Uterus (tissue), 4 donors: Measurements from ENCODE around the gene RSAD1. TPM values are rescaled to one million over a fixed set of nuclear protein-coding genes. Genes with fewer than 3 reads are reported as not detected.

Experiments
- DNase-seq, 2 donors: peaks; one replicate each; pipeline ENCODE4 v3.0.0-alpha.2; 2019 to 2020
- H3K27ac ChIP-seq, 2 donors: fragments of 200-600 bp; sonication (generic); 1 replicate in 1 of 2; 2 replicates in 1 of 2; pipeline ENCODE4 v1.5.1; 2016 to 2018
- H3K27me3 ChIP-seq, 2 donors: fragments of 200-600 bp; sonication (generic); one replicate each; pipeline ENCODE4 v1.5.1; 2018 to 2019; ENCODE audit warnings: control low read depth in 1 of 2
- H3K36me3 ChIP-seq, 2 donors: fragments of 200-600 bp; sonication (generic); one replicate each; pipeline ENCODE4 v1.5.1; 2019; ENCODE audit warnings: control low read depth in 1 of 2
- H3K4me1 ChIP-seq, 2 donors: fragments of 200-600 bp; sonication (generic); one replicate each; pipeline ENCODE4 v1.5.1; 2018 to 2019; ENCODE audit warnings: control low read depth in 1 of 2
- H3K4me3 ChIP-seq, 2 donors: fragments of 200-600 bp; sonication (generic); 1 replicate in 1 of 2; 2 replicates in 1 of 2; pipeline ENCODE4 v1.5.1; 2018 to 2019; ENCODE audit warnings: mild to moderate bottlenecking in 1 of 2
- H3K9me3 ChIP-seq, 2 donors: fragments of 200-600 bp; sonication (generic); one replicate each; pipeline ENCODE4 v1.5.1; 2019; ENCODE audit warnings: control low read depth in 1 of 2
- POLR2A ChIP-seq, 2 donors: fragments of 450-650 bp; IDR thresholded peaks; one replicate each; pipeline ENCODE4 v1.6.1; 2016; ENCODE audit warnings: antibody characterized with exemption in 2 of 2, mild to moderate bottlenecking in 1 of 2, moderate library complexity in 1 of 2
- intact Hi-C: fragments of 100-400 bp; cut with DNase I; formaldehyde crosslinking; loops from one replicate; pipeline ENCODE4 v1.15.1; 2023; ENCODE audit warnings: low total_unique reads
- total RNA-seq, 4 donors: library from RNA; depleted of rRNA in 3 of 4; stranded (reverse); fragments of >200 nt in 3 of 4; gene quantifications; one replicate each; pipeline versions ENCODE4 v1.1.0 to v1.2.4, GENCODE V29; 2014 to 2023
- TF ChIP-seq, protein P1 (sequence below), 4 experiments: fragments of 200-600 bp in 2 of 4; fragments of 450-650 bp in 2 of 4; sonication (generic) in 2 of 4; IDR thresholded peaks; one replicate each; pipeline ENCODE4 v1.5.1; 2016 to 2019; ENCODE audit warnings: antibody characterized with exemption in 4 of 4, mild to moderate bottlenecking in 2 of 4, moderate library complexity in 1 of 4
- donor health status: DM: yes; HTN: yes; CAD: no.

Gene RSAD1
- total RNA-seq, 4 donors from 2014 or later, result 12.9 to 42.6 (median 30.7) TPM

- Histone ChIP-seq H3K27ac (peak overlapping the region; percentile 83 to 91), H3K4me3 (no peak overlapping the region), H3K4me1 (peaks cover 0 to 11% of the 10 kb centered on the region in 2 donors), H3K27me3 (no peaks in the 10 kb centered on the region), H3K9me3 (no peaks in the 10 kb centered on the region), H3K36me3 (no peaks in the 10 kb centered on the region)
- no peak for DNase-seq
- intact Hi-C loops, result no loop called here
- TF ChIP-seq, protein P1, sequence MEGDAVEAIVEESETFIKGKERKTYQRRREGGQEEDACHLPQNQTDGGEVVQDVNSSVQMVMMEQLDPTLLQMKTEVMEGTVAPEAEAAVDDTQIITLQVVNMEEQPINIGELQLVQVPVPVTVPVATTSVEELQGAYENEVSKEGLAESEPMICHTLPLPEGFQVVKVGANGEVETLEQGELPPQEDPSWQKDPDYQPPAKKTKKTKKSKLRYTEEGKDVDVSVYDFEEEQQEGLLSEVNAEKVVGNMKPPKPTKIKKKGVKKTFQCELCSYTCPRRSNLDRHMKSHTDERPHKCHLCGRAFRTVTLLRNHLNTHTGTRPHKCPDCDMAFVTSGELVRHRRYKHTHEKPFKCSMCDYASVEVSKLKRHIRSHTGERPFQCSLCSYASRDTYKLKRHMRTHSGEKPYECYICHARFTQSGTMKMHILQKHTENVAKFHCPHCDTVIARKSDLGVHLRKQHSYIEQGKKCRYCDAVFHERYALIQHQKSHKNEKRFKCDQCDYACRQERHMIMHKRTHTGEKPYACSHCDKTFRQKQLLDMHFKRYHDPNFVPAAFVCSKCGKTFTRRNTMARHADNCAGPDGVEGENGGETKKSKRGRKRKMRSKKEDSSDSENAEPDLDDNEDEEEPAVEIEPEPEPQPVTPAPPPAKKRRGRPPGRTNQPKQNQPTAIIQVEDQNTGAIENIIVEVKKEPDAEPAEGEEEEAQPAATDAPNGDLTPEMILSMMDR (IDR thresholded peaks at IDR 0.05), result no peak
- TF ChIP-seq POLR2A (IDR thresholded peaks at IDR 0.05), result no peak
These were observed 4.6 kb downstream of the RSAD1 start for GRCh38 chr17:50483266-50483665.

DNA sequence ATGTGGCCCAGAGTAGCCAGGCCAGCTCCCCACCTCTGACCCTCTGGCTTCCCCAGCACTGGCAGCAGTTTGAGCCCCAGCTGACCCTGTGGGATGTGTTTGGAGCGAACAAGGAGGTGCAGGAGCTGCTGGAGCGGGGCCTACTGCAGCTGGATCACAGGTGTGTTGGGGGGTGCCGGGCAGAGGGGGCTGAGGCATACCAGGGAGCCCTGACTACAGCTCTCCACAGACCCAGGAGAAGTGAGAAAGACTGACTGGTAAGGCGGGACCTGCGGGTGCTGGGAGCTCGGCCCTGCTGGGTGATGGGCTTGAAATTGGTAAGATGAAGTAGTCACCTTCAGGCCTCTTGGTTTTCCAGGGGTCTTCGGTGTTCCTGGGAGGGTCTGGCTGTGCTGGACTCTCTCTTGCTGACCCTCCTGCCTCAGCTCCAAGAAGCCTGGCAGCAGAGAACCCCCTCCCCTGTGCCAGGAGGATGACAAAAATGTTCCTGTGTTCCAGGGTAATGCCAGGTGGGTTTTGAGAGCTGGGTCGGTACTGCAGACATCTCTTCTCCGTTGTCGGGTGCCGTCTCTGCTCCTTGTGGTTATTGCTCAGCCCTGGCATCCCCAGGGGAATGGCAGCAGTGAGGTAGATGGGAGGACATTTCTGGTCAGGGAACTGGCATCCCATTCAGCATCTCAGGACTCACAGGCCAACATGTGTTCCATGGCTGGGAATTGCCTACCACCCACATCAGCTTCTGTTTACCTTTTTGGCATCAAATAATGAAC, 5.9 kb downstream of the RSAD1 start:
- DNase-seq, result no peak
- TF ChIP-seq, protein P1 (IDR thresholded peaks at IDR 0.05), result no peak
- TF ChIP-seq POLR2A (IDR thresholded peaks at IDR 0.05), result no peak
- peaks cover 0 to 10% of the 10 kb centered on the region in 2 donors for H3K4me1 ChIP-seq
- no peaks in the 10 kb centered on the region for H3K27me3 ChIP-seq
- no peaks in the 10 kb centered on the region for H3K9me3 ChIP-seq
- H3K27ac ChIP-seq, result no peak overlapping the region
- H3K36me3 ChIP-seq, result no peaks in the 10 kb centered on the region
- intact Hi-C loops, result no loop called here
- no peak overlapping the region for H3K4me3 ChIP-seq

- no peak overlapping the region for H3K4me3 ChIP-seq
- no peaks in the 10 kb centered on the region for H3K9me3 ChIP-seq
- no peak for TF ChIP-seq POLR2A (IDR thresholded peaks at IDR 0.05)
- TF ChIP-seq, protein P1 (IDR thresholded peaks at IDR 0.05), result no peak
- no peak for DNase-seq
- H3K36me3 ChIP-seq, result no peaks in the 10 kb centered on the region
- no peaks in the 10 kb centered on the region for H3K27me3 ChIP-seq
- intact Hi-C loops, result no loop called here
- H3K4me1 ChIP-seq, result peaks cover 0 to 4% of the 10 kb centered on the region in 2 donors
- no peak overlapping the region for H3K27ac ChIP-seq
These were observed 8.8 kb downstream of the RSAD1 start for GRCh38 chr17:50487213-50488096.

GRCh38 chr17:50488880-50489279, 10.2 kb downstream of the RSAD1 start:
- H3K27me3 ChIP-seq, result no peaks in the 10 kb centered on the region
- no peak overlapping the region for H3K4me3 ChIP-seq
- H3K36me3 ChIP-seq, result no peaks in the 10 kb centered on the region
- TF ChIP-seq, protein P1 (IDR thresholded peaks at IDR 0.05), result no peak
- no peak for TF ChIP-seq POLR2A (IDR thresholded peaks at IDR 0.05)
- no peak overlapping the region for H3K27ac ChIP-seq
- intact Hi-C loops, result no loop called here
- no peak for DNase-seq
- H3K9me3 ChIP-seq, result no peaks in the 10 kb centered on the region
- H3K4me1 ChIP-seq, result no peaks in the 10 kb centered on the region

GRCh38 chr17:50491505-50491904, 12.8 kb downstream of the RSAD1 start:
- Histone ChIP-seq H3K36me3 (no peaks in the 10 kb centered on the region), H3K4me3 (no peak overlapping the region), H3K27ac (no peak overlapping the region), H3K9me3 (no peaks in the 10 kb centered on the region), H3K4me1 (no peaks in the 10 kb centered on the region), H3K27me3 (no peaks in the 10 kb centered on the region)
- no peak for DNase-seq
- intact Hi-C loops, result no loop called here
- TF ChIP-seq, protein P1 (IDR thresholded peaks at IDR 0.05), result no peak
- no peak for TF ChIP-seq POLR2A (IDR thresholded peaks at IDR 0.05)
